Measurements from ENCODE around the gene IL16.

GRCh38 chr15:81199031-81199779, 2.5 kb downstream of the IL16 start:
- TF ChIP-seq TAF1 (IDR thresholded peaks at IDR 0.05; ENCODE audit: borderline replicate concordance, insufficient read depth, low read length) (no peak), POLR2AphosphoS5 (IDR thresholded peaks at IDR 0.05; ENCODE audit: low read depth, low read length) (no peak), SIN3A (IDR thresholded peaks at IDR 0.05; ENCODE audit: borderline replicate concordance, insufficient read depth, low read length) (no peak)
- TF ChIP-seq, protein P1, sequence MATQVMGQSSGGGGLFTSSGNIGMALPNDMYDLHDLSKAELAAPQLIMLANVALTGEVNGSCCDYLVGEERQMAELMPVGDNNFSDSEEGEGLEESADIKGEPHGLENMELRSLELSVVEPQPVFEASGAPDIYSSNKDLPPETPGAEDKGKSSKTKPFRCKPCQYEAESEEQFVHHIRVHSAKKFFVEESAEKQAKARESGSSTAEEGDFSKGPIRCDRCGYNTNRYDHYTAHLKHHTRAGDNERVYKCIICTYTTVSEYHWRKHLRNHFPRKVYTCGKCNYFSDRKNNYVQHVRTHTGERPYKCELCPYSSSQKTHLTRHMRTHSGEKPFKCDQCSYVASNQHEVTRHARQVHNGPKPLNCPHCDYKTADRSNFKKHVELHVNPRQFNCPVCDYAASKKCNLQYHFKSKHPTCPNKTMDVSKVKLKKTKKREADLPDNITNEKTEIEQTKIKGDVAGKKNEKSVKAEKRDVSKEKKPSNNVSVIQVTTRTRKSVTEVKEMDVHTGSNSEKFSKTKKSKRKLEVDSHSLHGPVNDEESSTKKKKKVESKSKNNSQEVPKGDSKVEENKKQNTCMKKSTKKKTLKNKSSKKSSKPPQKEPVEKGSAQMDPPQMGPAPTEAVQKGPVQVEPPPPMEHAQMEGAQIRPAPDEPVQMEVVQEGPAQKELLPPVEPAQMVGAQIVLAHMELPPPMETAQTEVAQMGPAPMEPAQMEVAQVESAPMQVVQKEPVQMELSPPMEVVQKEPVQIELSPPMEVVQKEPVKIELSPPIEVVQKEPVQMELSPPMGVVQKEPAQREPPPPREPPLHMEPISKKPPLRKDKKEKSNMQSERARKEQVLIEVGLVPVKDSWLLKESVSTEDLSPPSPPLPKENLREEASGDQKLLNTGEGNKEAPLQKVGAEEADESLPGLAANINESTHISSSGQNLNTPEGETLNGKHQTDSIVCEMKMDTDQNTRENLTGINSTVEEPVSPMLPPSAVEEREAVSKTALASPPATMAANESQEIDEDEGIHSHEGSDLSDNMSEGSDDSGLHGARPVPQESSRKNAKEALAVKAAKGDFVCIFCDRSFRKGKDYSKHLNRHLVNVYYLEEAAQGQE (IDR thresholded peaks at IDR 0.05; ENCODE audit: insufficient read depth in 1 of 2, low read depth in 2 of 2, low read length in 2 of 2): no peak
